Ovary (tissue), 3 donors: ENCODE measurements around the gene VAMP5.

ENCODE experiments used
- POLR2A ChIP-seq: fragments of 450-650 bp; IDR thresholded peaks from one replicate; pipeline ENCODE4 v1.6.1; 2017; ENCODE audit warnings: antibody characterized with exemption, mild to moderate bottlenecking, moderate library complexity
- TF ChIP-seq, protein P1 (sequence below), 3 donors: fragments of 450-650 bp in 2 of 3; fragments of 200-600 bp in 1 of 3; IDR thresholded peaks; one replicate each; pipeline versions ENCODE4 v1.5.1 to v1.8.0; 2016 to 2022; ENCODE audit warnings: antibody characterized with exemption in 3 of 3, mild to moderate bottlenecking in 1 of 3
- donor health status: DM: no; HTN: no; CAD: no.

DNA sequence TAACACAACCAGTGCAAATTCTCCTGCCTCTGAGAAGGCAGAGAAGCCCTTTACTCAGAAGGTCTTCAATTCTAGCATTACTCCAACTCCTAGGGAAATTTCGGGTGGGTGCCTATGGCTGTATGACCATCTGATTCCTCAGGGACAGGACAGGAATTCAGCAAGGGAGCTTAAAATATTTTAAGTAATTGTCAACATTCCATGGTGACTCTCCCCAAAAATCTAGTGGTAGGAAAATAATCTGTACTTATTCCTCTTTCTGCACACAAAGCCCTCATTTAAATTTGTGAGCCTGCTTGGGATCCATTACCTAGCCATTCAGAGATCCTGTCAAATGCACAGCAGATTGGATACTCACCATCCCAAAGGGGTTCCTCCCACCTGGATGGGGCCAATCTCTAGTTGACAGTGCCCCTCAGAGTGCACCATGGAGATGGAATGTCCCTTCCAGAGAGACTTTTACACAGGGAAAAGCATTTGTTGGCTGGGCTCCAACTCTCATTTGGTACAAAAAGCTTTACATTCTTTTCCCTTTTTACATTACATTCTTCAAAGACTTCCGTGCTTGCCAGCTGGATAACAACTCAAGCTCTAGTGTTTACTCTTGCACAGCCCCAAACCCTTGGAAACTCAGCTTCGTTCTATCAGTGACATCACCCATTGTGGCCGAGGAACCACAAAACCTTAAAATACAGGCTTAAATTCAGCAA, 21.3 kb downstream of the VAMP5 start:
- TF ChIP-seq, protein P1, sequence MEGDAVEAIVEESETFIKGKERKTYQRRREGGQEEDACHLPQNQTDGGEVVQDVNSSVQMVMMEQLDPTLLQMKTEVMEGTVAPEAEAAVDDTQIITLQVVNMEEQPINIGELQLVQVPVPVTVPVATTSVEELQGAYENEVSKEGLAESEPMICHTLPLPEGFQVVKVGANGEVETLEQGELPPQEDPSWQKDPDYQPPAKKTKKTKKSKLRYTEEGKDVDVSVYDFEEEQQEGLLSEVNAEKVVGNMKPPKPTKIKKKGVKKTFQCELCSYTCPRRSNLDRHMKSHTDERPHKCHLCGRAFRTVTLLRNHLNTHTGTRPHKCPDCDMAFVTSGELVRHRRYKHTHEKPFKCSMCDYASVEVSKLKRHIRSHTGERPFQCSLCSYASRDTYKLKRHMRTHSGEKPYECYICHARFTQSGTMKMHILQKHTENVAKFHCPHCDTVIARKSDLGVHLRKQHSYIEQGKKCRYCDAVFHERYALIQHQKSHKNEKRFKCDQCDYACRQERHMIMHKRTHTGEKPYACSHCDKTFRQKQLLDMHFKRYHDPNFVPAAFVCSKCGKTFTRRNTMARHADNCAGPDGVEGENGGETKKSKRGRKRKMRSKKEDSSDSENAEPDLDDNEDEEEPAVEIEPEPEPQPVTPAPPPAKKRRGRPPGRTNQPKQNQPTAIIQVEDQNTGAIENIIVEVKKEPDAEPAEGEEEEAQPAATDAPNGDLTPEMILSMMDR (IDR thresholded peaks at IDR 0.05) = no peak
- no peak for TF ChIP-seq POLR2A
